Measurements from ENCODE around the gene ERBB3.

The ERBB3 gene

DNA sequence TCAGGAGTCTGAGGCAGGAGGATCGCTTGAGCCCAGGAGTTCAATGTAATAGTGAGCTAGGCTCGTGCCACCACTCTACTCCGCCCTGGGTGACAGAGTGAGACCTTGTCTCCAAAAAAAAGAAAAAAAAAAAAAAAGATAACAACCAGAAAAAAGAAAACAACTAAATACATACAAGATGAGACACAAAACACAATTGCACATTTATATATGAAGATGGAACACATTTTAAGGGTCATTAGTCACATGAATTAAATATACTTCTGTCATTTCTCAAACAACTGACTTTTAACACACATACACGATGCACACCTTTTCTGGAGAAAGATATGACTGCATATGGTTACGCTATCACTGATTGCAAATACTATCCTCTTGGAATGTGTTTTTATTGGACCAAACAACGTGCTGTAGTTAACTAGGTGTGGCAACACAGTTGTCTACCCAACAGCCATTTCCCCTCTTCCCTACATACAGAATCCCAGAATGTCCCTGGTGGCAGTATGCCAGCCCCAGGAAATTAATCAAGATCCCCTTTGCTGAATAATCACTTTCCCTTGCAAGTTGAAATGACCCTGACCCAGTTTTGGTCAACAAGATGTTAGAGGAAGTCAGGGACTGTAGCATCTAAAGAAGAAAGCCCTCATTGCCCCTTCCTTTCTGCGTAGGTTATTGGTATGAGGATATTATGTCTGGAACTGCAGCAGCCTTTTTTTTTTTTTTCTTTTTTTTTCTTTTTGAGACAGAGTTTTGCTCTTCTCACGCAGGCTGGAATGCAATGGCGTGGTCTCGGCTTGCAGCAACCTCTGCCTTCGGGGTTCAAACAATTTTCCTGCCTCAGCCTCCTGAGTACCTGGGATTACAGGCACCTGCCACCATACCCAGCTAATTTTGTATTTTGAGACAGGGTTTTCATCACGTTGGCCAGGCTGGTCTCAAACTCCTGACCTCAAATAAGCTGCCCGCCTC is 66.8 kb downstream of the ERBB3 start:
- no peaks in the 10 kb centered on the region for H3K79me2 ChIP-seq (ENCODE audit: insufficient read depth, low read depth)
- H3K36me3 ChIP-seq (ENCODE audit: insufficient read depth): no peaks in the 10 kb centered on the region
- no peak overlapping the region for H3K4me2 ChIP-seq
- H3K4me1 ChIP-seq (ENCODE audit: low read depth, poor library complexity, severe bottlenecking): peaks cover 17% of the 10 kb centered on the region
- no peak overlapping the region for H3K4me3 ChIP-seq (IDR thresholded peaks at IDR 0.05; ENCODE audit: insufficient read depth, low read depth, low read length)
- no peaks in the 10 kb centered on the region for H4K20me1 ChIP-seq (ENCODE audit: insufficient read depth)
- no peaks in the 10 kb centered on the region for H3K27me3 ChIP-seq (ENCODE audit: insufficient read depth, low read depth)
- H3K27ac ChIP-seq: no peak overlapping the region
- TF ChIP-seq, protein P1, sequence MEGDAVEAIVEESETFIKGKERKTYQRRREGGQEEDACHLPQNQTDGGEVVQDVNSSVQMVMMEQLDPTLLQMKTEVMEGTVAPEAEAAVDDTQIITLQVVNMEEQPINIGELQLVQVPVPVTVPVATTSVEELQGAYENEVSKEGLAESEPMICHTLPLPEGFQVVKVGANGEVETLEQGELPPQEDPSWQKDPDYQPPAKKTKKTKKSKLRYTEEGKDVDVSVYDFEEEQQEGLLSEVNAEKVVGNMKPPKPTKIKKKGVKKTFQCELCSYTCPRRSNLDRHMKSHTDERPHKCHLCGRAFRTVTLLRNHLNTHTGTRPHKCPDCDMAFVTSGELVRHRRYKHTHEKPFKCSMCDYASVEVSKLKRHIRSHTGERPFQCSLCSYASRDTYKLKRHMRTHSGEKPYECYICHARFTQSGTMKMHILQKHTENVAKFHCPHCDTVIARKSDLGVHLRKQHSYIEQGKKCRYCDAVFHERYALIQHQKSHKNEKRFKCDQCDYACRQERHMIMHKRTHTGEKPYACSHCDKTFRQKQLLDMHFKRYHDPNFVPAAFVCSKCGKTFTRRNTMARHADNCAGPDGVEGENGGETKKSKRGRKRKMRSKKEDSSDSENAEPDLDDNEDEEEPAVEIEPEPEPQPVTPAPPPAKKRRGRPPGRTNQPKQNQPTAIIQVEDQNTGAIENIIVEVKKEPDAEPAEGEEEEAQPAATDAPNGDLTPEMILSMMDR (conservative IDR thresholded peaks at IDR 0.05; ENCODE audit: low read depth, low read length): no peak
- no peak overlapping the region for H2AFZ ChIP-seq (ENCODE audit: low read depth)
- no peak overlapping the region for H3K9ac ChIP-seq

DNA sequence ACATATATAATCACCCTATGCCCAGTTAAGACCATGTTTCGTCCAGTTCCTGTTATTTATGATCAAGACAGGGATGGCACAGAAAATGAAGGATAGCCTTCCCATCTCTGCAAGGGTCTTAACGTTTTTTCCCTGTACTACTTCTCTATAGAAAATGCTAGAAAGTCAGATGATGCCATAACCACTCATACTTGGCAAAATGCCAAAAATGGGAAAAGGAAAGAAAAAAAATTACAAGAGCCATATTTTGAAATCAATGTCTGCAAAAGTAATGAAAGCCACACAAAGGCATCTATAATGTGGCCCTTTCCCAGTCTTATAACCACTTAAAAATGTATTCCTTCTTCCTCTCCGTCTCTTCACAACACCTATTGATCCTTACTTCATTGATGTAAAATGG is 70.6 kb downstream of the ERBB3 start:
- Histone ChIP-seq H3K27me3 (ENCODE audit: insufficient read depth, low read depth) (no peaks in the 10 kb centered on the region), H3K27ac (peak overlapping the region; percentile 89; the same call in 1 of the 2 replicates), H3K79me2 (ENCODE audit: insufficient read depth, low read depth) (no peaks in the 10 kb centered on the region), H3K9ac (no peak overlapping the region), H4K20me1 (ENCODE audit: insufficient read depth) (no peaks in the 10 kb centered on the region), H3K4me2 (peak overlapping the region; percentile 52), H3K4me1 (ENCODE audit: low read depth, poor library complexity, severe bottlenecking) (peaks cover 37% of the 10 kb centered on the region), H3K36me3 (ENCODE audit: insufficient read depth) (no peaks in the 10 kb centered on the region), H3K4me3 (IDR thresholded peaks at IDR 0.05; ENCODE audit: insufficient read depth, low read depth, low read length) (no peak overlapping the region), H2AFZ (ENCODE audit: low read depth) (no peak overlapping the region)
- TF ChIP-seq, protein P1 (conservative IDR thresholded peaks at IDR 0.05; ENCODE audit: low read depth, low read length): no peak

DNA sequence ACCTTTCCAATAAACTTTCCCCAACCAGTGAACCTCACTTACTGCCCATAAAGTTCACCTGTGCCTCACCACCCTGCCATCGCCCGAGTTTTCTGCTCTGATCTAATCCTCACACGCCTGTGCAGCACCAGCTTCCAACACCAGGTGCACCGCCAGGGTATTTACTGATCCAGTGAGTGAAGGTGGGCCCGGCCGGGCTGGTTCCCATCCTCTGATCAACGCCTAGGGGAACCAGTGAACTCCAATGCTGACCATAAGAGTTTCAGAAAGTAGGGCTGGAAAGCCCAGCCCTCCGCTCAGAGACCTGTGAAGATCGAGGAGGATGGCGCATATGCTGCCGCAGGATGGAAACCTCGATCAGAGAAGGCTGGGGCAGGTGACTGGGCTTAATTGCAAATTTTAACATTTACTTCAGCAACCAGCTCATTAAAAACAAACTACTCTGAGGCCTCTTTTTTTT is 71.7 kb downstream of the ERBB3 start:
- TF ChIP-seq, protein P1 (conservative IDR thresholded peaks at IDR 0.05; ENCODE audit: low read depth, low read length): peak; percentile 98
- Histone ChIP-seq H3K4me1 (ENCODE audit: low read depth, poor library complexity, severe bottlenecking) (peaks cover 39% of the 10 kb centered on the region), H3K36me3 (ENCODE audit: insufficient read depth) (no peaks in the 10 kb centered on the region), H3K27ac (peak overlapping the region; percentile 89), H3K79me2 (ENCODE audit: insufficient read depth, low read depth) (no peaks in the 10 kb centered on the region), H4K20me1 (ENCODE audit: insufficient read depth) (no peaks in the 10 kb centered on the region), H2AFZ (ENCODE audit: low read depth) (peak overlapping the region; percentile 53), H3K4me3 (IDR thresholded peaks at IDR 0.05; ENCODE audit: insufficient read depth, low read depth, low read length) (peak overlapping the region; percentile 73), H3K4me2 (peak overlapping the region; percentile 52), H3K27me3 (ENCODE audit: insufficient read depth, low read depth) (no peaks in the 10 kb centered on the region), H3K9ac (peak overlapping the region; percentile 90)

DNA sequence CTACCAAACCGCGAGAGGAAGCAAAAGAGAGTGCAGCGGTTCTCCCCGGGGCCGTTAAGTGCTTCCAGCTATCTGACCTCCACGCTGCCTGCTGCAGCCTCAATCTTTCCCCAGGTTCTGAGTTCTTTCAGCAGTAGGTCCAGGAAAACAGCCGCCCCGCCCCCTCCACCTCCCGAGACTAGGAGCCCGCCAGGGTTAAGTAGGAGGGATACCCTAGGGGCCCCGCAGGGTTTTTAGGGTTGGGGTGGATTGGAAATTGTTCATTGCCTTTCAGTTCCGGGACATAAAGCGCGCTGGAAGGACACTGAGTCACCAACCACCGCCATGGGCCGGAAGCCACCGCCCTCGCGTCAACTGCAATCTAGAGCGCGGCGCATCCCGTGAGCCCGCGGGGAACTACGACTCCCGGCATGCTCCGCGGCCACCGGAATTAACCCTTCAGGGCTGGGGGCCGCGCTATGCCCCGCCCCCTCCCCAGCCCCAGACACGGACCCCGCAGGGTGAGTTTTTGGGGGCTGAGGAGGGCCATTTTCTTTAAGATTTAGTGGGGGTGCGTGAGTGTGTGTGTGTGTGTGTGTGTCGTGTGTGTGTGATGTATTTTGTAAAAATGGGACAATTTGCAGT is 72.3 kb downstream of the ERBB3 start, which contains the start of gene MYL6B:
TSS of gene MYL6B (plus strand) at position 456 of the 624 bp plus-strand sequence. CDS start 1,332 bp downstream, outside the sequence.
- peak within 1 kb of the TSS; percentile 52 for H3K4me2 ChIP-seq
- H3K4me3 ChIP-seq (IDR thresholded peaks at IDR 0.05; ENCODE audit: insufficient read depth, low read depth, low read length): peak within 1 kb of the TSS; percentile 73
- no peaks in the 10 kb centered on the region for H4K20me1 ChIP-seq (ENCODE audit: insufficient read depth)
- no peaks in the 10 kb centered on the region for H3K79me2 ChIP-seq (ENCODE audit: insufficient read depth, low read depth)
- peak within 1 kb of the TSS; percentile 90 for H3K9ac ChIP-seq
- peak within 1 kb of the TSS; percentile 53 for H2AFZ ChIP-seq (ENCODE audit: low read depth)
- no peaks in the 10 kb centered on the region for H3K27me3 ChIP-seq (ENCODE audit: insufficient read depth, low read depth)
- TF ChIP-seq, protein P1 (conservative IDR thresholded peaks at IDR 0.05; ENCODE audit: low read depth, low read length): no peak
- peak within 1 kb of the TSS; percentile 89 for H3K27ac ChIP-seq
- H3K36me3 ChIP-seq (ENCODE audit: insufficient read depth): no peaks in the 10 kb centered on the region
- H3K4me1 ChIP-seq (ENCODE audit: low read depth, poor library complexity, severe bottlenecking): peaks cover 44% of the 10 kb centered on the region

All from KMS-11 (cell line).